GM12801 (cell line): ENCODE data around the gene WDFY4.

Experiments used
- CTCF ChIP-seq: IDR thresholded peaks from one replicate; pipeline ENCODE4 v1.5.1; 2011; ENCODE audit warnings: control low read depth; ENCODE audit not compliant: insufficient read length; ENCODE audit errors: extremely low read depth

WDFY4 gene

DNA sequence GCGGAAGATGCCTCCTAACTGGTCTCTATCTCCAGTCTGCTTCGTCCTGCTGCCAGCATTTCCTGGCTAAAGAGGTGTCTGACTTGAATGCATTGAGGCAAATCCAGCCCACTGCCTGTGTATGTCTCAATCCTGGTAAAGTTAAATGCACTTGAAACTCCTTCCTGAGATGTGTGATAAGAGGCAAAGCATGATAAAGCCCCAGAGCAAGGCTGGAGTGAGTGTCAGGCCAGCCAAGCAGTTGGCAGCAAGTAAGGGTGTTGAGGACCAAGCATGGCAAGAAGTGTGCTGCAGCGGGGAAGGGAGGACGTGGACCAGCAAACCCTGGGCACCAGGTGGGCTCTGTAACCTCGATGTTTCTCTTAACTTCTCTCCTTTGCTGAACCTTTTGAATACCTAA is 225.9 kb downstream of the WDFY4 start:
- TF ChIP-seq CTCF: no peak

DNA sequence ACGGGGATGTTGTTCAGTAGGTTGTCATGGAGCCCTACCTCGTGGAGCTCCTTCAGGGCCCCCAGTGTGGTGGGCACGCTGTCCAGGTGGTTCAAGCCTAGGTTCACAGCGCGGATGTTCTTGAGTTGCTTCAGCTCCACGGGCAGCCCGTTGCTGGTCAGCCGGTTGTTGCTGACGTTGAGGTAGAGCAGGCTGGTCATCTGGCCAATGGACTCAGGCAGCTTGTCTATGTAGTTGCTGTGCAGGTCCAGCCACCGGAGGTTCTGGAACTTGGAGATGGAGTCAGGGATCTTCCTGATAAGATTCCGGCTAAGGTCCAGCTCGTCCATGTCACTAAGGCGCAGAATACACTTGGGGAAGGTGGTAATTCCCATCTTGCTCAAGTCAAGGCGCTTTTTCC is 229.0 kb downstream of the WDFY4 start:
- TF ChIP-seq CTCF: no peak

- TF ChIP-seq CTCF: no peak
These were observed 239.1 kb downstream of the WDFY4 start for GRCh38 chr10:48923748-48924147.

DNA sequence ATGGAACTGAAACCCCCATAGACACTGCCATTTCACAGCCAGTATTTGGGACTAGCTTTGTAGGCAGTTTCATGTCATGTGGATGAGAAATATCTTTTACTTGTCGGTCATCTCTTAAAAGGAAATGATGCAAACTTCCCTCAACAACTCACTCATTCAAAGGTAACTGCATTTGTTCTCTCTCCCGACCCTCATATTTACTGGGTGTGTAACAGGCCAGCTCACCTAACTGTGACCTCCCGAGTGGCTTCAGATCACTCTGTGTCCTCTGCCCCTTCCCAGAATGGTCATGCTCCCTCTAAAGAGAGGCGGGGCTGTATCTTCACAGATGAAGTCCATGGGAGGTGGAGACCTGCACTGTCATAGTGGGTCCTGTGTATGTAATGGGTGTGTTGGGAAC is 240.3 kb downstream of the WDFY4 start:
- TF ChIP-seq CTCF: no peak

GRCh38 chr10:48926255-48926654 is 241.6 kb downstream of the WDFY4 start:
- TF ChIP-seq CTCF: no peak

DNA sequence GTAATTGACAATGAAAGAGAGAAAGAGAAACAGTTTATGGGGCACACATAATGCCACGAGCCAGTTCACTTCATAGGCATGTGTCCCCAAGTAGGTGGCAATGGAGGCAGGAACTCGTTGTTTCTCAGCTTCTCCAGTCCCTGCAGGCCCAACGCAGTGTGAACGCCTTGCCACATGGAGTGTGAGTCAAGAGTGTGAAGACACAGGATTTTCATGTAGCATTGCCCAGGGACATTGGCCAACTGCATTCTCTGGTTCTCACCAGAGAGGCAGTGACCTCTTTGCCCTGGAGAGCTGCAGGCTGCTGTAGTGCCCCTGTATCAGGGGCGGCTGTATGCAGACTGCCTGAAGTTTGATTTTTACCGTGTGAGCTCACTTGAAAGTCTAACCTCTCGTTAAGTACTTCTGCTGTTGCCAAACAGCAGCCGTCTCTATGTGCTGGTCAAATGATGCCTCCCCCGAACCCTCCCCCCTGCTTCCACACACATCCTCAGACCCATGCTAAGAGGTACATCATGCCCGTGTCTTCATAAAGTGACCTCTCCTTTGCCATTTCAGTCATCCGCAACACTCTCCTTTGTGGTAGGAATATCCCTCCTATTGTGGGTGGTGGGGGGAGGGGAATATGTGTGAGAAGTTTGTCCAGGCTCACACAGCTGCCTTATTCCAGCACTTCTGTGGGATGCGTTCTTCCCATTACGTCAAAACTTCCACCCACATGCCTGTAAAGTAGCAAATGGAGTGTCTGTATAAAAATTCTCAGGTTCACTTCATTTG is 242.3 kb downstream of the WDFY4 start:
- TF ChIP-seq CTCF: no peak

DNA sequence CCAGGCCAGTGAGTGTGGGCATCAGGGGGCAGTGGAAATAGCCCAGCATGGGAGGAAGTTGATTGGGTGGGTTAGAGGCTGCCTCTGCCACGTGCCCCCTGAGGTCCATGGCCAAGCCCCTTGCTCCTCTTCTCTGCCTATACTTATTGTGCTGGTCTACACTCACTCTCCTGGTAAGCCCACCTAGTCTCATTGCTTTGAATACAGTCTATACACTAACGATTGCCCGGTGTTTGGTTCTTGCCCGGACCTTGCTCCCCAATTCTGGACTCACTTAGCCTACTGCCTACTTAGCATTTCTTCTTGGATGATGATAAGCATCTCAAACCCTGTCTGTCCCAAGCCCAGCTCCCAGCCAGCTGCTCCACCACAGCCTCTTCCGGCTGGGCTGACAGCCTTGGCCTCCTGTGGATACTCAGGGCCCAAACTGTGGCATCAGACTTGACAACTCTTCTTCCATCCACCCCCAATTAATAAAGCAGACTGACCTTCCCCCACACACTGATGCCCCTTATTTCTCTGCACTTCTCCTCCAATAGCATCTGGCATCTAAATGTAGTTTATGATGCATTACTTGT is 244.8 kb downstream of the WDFY4 start:
- TF ChIP-seq CTCF: no peak
